K562 (cell line): ENCODE data around the gene UBTD1. TPM values are rescaled to one million over a fixed set of nuclear protein-coding genes. Genes with fewer than 3 reads are reported as not detected.
A peak's percentile ranks its signal among the peaks of the same experiment; 100 is the strongest.

Experiments used
- DDX20 ChIP-seq: fragments of 450-650 bp; IDR thresholded peaks from 2 replicates; pipeline ENCODE4 v1.6.1; 2016; ENCODE audit warnings: missing genetic modification characterization, low read depth, mild to moderate bottlenecking, missing compliant biosample characterization, moderate library complexity
- E2F3 ChIP-seq: fragments of 250-450 bp; sonication (Bioruptor Pico); IDR thresholded peaks from 2 replicates; pipeline ENCODE4 v1.4.0; 2020; ENCODE audit warnings: mild to moderate bottlenecking
- FOXK1 ChIP-seq: sonication (generic); formaldehyde crosslinking; IDR thresholded peaks from 2 replicates; pipeline ENCODE4 v1.8.0; 2022; ENCODE audit warnings: missing genetic modification reagents, mild to moderate bottlenecking, borderline replicate concordance
- JUNB ChIP-seq: fragments of 450-650 bp; formaldehyde crosslinking; conservative IDR thresholded peaks from 2 replicates; pipeline ENCODE4 v1.4.0; 2020; ENCODE audit warnings: mild to moderate bottlenecking
- MECOM ChIP-seq: fragments of 250-450 bp; sonication (Bioruptor Pico); IDR thresholded peaks from 2 replicates; pipeline ENCODE4 v1.8.0; 2022; ENCODE audit warnings: inconsistent platforms
- NCOA6 ChIP-seq: fragments of 450-650 bp; IDR thresholded peaks from 2 replicates; pipeline ENCODE4 v1.6.1; 2017; ENCODE audit warnings: mild to moderate bottlenecking
- NFATC3 ChIP-seq: fragments of 450-650 bp; IDR thresholded peaks from 2 replicates; pipeline ENCODE4 v1.6.1; 2017; ENCODE audit warnings: mild to moderate bottlenecking
- RAD51 ChIP-seq: fragments of 450-650 bp; IDR thresholded peaks from 2 replicates; pipeline ENCODE4 v1.7.1; 2016; ENCODE audit warnings: low read depth, mild to moderate bottlenecking, borderline replicate concordance
- RB1 ChIP-seq: fragments of 450-650 bp; IDR thresholded peaks from 2 replicates; pipeline ENCODE4 v1.6.1; 2017; ENCODE audit warnings: low read depth, mild to moderate bottlenecking
- SPI1 ChIP-seq: IDR thresholded peaks from 2 replicates; pipeline ENCODE4 v1.6.1; 2011; ENCODE audit warnings: low read depth, low read length, control low read depth, borderline replicate concordance
- ZNF764 ChIP-seq: fragments of 250-450 bp; sonication (Bioruptor Pico); IDR thresholded peaks from 2 replicates; pipeline ENCODE4 v1.4.0; 2020; ENCODE audit warnings: low read depth, mild to moderate bottlenecking, moderate library complexity
- polyA plus RNA-seq, 8 experiments: library from polyadenylated mRNA; depleted of rRNA in 4 of 8; stranded (reverse) in 5 of 8; unstranded in 3 of 8; fragments of >200 nt; fragmentation: Nextera tagmentation in 2 of 8; fragmentation: Illumina TruSeq in 1 of 8; extraction: Ambion mirVana in 2 of 8; extraction: Trizol in 1 of 8; gene quantifications; 2 replicates each; pipeline versions ENCODE4 v1.2.1 to v1.2.3, GENCODE V29; 2011 to 2014; ENCODE audit warnings: inconsistent platforms in 1 of 8, missing spikeins in 1 of 8
- total RNA-seq, 7 experiments: library from RNA; depleted of rRNA in 6 of 7; stranded (reverse); fragments of >200 nt in 6 of 7; fragmentation: Illumina TruSeq in 2 of 7; extraction: Trizol in 2 of 7; gene quantifications; 2 replicates each; pipeline versions ENCODE4 v1.2.1 to v1.2.3, GENCODE V29; 2011 to 2021; ENCODE audit warnings: low replicate concordance in 1 of 7
- TF ChIP-seq, protein P1 (sequence below): IDR thresholded peaks from 2 replicates; pipeline ENCODE4 v1.6.1; 2016; ENCODE audit warnings: missing genetic modification characterization, missing compliant biosample characterization
- TF ChIP-seq, protein P2 (sequence below), 2 experiments: IDR thresholded peaks in 1 of 2; conservative IDR thresholded peaks in 1 of 2; 2 replicates each; pipeline ENCODE4 v1.6.1; 2016; ENCODE audit warnings: low read depth in 2 of 2, mild to moderate bottlenecking in 1 of 2, missing compliant biosample characterization in 1 of 2, missing genetic modification characterization in 1 of 2, moderate library complexity in 1 of 2
- TF ChIP-seq, protein P3 (sequence below), 2 experiments: fragments of 450-650 bp in 1 of 2; sonication (generic) in 1 of 2; formaldehyde crosslinking in 1 of 2; IDR thresholded peaks; 2 replicates each; pipeline versions ENCODE4 v1.7.1 to v1.9.0; 2016 to 2022; ENCODE audit warnings: inconsistent platforms in 1 of 2, mild to moderate bottlenecking in 1 of 2, missing genetic modification reagents in 1 of 2

UBTD1 gene
- total and polyA plus RNA-seq, 9 of the 15 experiments (the other 6 are each of a cell fraction or from before 2014, with no cell fraction given): 0.08 to 1.6 (median 0.81) TPM; not detected in 1

DNA sequence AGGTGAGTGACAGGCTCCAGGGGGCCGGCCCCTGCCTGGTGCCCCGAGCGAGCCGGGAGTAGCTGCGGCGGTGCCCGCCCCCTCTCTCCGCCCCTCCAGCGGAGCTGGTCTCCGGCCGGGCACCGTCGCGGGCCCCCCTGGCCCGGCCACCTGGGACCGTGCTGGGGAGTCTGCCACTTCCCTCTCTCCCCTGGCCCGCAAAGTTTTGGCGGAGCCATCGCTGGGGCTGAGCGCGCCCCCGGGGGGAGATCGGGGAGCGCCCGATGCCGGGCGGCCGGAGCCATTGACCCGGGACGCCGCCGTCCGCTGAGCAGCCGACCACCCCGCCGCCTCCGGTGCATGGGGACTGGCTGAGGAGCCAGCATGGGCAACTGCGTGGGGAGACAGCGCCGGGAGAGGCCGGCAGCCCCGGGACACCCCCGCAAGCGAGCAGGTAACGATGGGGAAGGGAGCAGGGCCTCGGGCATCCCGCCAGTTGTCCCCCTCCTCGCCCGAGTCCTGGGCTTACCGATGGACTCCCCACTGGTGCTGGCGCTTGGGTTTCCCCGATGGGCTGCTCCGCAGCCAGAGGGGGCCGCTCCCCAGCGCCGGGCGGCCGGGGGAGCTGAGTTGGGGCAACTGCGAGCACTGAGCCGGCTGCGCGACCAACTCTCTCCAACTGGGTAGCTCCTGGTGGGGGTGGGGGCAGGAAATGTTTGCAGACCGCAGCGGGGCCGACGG lies at the start of gene UBTD1 (continued):
- no peak for TF ChIP-seq JUNB (CRISPR knock-in tag)
- TF ChIP-seq, protein P1, sequence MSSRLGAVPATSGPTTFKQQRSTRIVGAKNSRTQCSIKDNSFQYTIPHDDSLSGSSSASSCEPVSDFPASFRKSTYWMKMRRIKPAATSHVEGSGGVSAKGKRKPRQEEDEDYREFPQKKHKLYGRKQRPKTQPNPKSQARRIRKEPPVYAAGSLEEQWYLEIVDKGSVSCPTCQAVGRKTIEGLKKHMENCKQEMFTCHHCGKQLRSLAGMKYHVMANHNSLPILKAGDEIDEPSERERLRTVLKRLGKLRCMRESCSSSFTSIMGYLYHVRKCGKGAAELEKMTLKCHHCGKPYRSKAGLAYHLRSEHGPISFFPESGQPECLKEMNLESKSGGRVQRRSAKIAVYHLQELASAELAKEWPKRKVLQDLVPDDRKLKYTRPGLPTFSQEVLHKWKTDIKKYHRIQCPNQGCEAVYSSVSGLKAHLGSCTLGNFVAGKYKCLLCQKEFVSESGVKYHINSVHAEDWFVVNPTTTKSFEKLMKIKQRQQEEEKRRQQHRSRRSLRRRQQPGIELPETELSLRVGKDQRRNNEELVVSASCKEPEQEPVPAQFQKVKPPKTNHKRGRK (tag): no peak
- TF ChIP-seq NFATC3: no peak
- TF ChIP-seq NCOA6: peak; percentile 35; the same call in 1 of the 2 replicates
- TF ChIP-seq MECOM (CRISPR knock-in tag): no peak
- TF ChIP-seq, protein P2, sequence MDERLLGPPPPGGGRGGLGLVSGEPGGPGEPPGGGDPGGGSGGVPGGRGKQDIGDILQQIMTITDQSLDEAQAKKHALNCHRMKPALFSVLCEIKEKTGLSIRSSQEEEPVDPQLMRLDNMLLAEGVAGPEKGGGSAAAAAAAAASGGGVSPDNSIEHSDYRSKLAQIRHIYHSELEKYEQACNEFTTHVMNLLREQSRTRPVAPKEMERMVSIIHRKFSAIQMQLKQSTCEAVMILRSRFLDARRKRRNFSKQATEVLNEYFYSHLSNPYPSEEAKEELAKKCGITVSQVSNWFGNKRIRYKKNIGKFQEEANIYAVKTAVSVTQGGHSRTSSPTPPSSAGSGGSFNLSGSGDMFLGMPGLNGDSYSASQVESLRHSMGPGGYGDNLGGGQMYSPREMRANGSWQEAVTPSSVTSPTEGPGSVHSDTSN (CRISPR knock-in tag; IDR thresholded peaks at IDR 0.05; ENCODE audit: low read depth): peak; percentile 50; the same call in 1 of the 2 replicates
- TF ChIP-seq, protein P2 (tag; conservative IDR thresholded peaks at IDR 0.05; ENCODE audit: low read depth): no peak
- 0 out of 2 replicates have a peak, but pooled peaks have one; percentile 26 for TF ChIP-seq FOXK1 (CRISPR knock-in tag)
- TF ChIP-seq ZNF764 (CRISPR knock-in tag): no peak
- TF ChIP-seq SPI1: no peak
- TF ChIP-seq E2F3 (CRISPR knock-in tag): no peak
- TF ChIP-seq, protein P3, sequence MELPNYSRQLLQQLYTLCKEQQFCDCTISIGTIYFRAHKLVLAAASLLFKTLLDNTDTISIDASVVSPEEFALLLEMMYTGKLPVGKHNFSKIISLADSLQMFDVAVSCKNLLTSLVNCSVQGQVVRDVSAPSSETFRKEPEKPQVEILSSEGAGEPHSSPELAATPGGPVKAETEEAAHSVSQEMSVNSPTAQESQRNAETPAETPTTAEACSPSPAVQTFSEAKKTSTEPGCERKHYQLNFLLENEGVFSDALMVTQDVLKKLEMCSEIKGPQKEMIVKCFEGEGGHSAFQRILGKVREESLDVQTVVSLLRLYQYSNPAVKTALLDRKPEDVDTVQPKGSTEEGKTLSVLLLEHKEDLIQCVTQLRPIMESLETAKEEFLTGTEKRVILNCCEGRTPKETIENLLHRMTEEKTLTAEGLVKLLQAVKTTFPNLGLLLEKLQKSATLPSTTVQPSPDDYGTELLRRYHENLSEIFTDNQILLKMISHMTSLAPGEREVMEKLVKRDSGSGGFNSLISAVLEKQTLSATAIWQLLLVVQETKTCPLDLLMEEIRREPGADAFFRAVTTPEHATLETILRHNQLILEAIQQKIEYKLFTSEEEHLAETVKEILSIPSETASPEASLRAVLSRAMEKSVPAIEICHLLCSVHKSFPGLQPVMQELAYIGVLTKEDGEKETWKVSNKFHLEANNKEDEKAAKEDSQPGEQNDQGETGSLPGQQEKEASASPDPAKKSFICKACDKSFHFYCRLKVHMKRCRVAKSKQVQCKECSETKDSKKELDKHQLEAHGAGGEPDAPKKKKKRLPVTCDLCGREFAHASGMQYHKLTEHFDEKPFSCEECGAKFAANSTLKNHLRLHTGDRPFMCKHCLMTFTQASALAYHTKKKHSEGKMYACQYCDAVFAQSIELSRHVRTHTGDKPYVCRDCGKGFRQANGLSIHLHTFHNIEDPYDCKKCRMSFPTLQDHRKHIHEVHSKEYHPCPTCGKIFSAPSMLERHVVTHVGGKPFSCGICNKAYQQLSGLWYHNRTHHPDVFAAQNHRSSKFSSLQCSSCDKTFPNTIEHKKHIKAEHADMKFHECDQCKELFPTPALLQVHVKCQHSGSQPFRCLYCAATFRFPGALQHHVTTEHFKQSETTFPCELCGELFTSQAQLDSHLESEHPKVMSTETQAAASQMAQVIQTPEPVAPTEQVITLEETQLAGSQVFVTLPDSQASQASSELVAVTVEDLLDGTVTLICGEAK (IDR thresholded peaks at IDR 0.05): no peak
- TF ChIP-seq, protein P3 (CRISPR knock-in tag; IDR thresholded peaks at IDR 0.05): no peak
- TF ChIP-seq DDX20 (tag): no peak
- TF ChIP-seq RAD51: no peak
- 0 out of 2 replicates have a peak, but pooled peaks have one; percentile 16 for TF ChIP-seq RB1
